ENCODE results near the gene SPATA22. TPM values are rescaled to one million over a fixed set of nuclear protein-coding genes. Genes with fewer than 3 reads are reported as not detected.

SPATA22 gene
- total and polyA plus RNA-seq, 2 of the 4 experiments (the other 2 are of a cell fraction): 0.18 to 0.29 TPM

- Histone ChIP-seq H3K18ac (ENCODE audit: low read depth, low read length) (no peak overlapping the region), H2BK5ac (ENCODE audit: low read depth, low read length, poor library complexity, severe bottlenecking) (no peak overlapping the region), H3K9ac (ENCODE audit: low read depth, low read length) (no peak overlapping the region), H3K4me3 (ENCODE audit: insufficient read depth, low read depth, low read length) (no peak overlapping the region), H3K23ac (ENCODE audit: low read depth, low read length) (no peak overlapping the region), H4K91ac (ENCODE audit: insufficient read depth, low read depth, low read length) (no peak overlapping the region), H3K4me1 (ENCODE audit: control insufficient read depth, insufficient read depth, low read length) (no peaks in the 10 kb centered on the region), H3K9me3 (ENCODE audit: control insufficient read depth, insufficient read depth, low read length) (peaks cover 4% of the 10 kb centered on the region; the same call in 1 of the 2 replicates), H4K20me1 (ENCODE audit: insufficient read depth, low read length) (no peaks in the 10 kb centered on the region), H3K27ac (ENCODE audit: insufficient read depth, low read length) (no peak overlapping the region), H3K79me1 (ENCODE audit: low read depth in 1 of 2, low read length in 2 of 2) (no peaks in the 10 kb centered on the region), H3K4ac (ENCODE audit: low read depth, low read length) (no peak overlapping the region), H3K14ac (replicated peaks; ENCODE audit: low read depth, low read length) (no peak overlapping the region), H3K9me1 (ENCODE audit: insufficient read depth, low read length) (no peaks in the 10 kb centered on the region), H2BK20ac (ENCODE audit: low read depth, low read length) (no peak overlapping the region), H2AK5ac (ENCODE audit: low read depth, low read length) (no peak overlapping the region), H3K56ac (ENCODE audit: extremely low read depth, insufficient read depth, low read length) (no peak overlapping the region), H3K27me3 (ENCODE audit: control insufficient read depth, insufficient read depth, low read length) (no peaks in the 10 kb centered on the region), H3K36me3 (ENCODE audit: control insufficient read depth, insufficient read depth, low read length) (no peaks in the 10 kb centered on the region), H2BK120ac (ENCODE audit: low read depth, low read length) (no peak overlapping the region), H2AFZ (replicated peaks; ENCODE audit: low read length, poor library complexity) (no peak overlapping the region), H4K5ac (ENCODE audit: low read depth, low read length) (no peak overlapping the region), H2AK9ac (replicated peaks; ENCODE audit: low read depth, low read length, poor library complexity) (no peak overlapping the region), H2BK15ac (ENCODE audit: low read depth, low read length) (no peak overlapping the region), H3K4me2 (ENCODE audit: low read depth, low read length) (no peak overlapping the region), H4K8ac (ENCODE audit: low read depth in 2 of 2, low read length in 2 of 2) (no peak overlapping the region)
- BruUV-seq (replicated peaks): no TSS peak
- CTCF ChIA-PET: interaction anchor here (0.5 kb wide), 1 partner anchor 124 kb away, joined by 3 read pairs; no protein-coding TSS in a partner anchor
- in situ Hi-C loops (cut with MboI; ENCODE audit: low sequenced_read_pairs): no loop called here
- POLR2A ChIA-PET (ENCODE audit: unreplicated experiment): no interaction called here
- WGBS, 2 experiments (ENCODE audit: extremely low coverage in 2 of 2, insufficient read length in 1 of 2): 17% methylated on average over 1 of the region's 2 CpGs; no CpG with 5 or more reads in 1 of the 2 experiments
- intact Hi-C loops (cut with micrococcal nuclease): no loop called here
- TF ChIP-seq MAFK (IDR thresholded peaks at IDR 0.05; ENCODE audit: low read depth, low read length) (peak; percentile 98), MAZ (IDR thresholded peaks at IDR 0.05; ENCODE audit: borderline replicate concordance, low read depth, low read length) (no peak)
- no peak for ATAC-seq (ENCODE audit: low read depth)
- DNase-seq: no peak
- dilution Hi-C loops (cut with HindIII; ENCODE audit: low sequenced_read_pairs, unreplicated experiment): no loop called here
Measured at GRCh38 chr17:3418222-3418621, 53.4 kb downstream of the SPATA22 start.

All from IMR-90 (cell line).